ENCODE measurements around the gene ECEL1.

Gene ECEL1

DNA sequence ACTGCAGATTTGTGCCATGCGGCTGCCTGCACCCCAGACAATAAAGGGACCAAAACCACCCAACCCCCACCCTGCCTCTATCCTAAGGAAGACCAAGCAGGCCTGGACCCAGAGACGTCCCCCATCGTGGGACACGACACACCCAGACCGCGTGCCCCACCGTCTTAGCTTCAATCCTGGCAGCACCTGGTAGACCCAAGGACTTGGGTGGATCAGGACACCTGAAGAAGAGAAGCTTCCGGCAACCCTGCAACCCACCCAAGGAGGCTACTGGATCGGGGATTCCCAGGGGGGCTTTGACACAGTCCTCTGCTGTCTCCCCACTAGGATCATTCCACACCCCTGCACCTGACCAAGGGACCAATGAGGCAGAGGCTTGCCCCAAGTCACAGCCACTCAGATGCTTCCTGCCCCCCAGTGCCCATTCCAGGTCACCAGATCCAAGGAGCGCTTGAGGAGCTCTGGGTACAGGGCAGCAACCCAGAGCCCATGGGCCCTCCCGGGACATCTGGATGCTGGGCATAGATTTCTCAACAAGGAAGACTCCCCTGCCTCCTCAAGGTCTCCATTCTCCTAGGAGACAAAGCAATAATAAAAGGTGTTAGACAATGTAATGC, 28.1 kb downstream of the ECEL1 start:
- no peaks in the 10 kb centered on the region for H3K9me3 ChIP-seq (ENCODE audit: control insufficient read depth, insufficient read depth, low read depth, low read length)
- ChIA-PET CTCF (interaction anchor here (0.6 to 0.7 kb wide), 2 partner anchors 15 to 63 kb away, joined by 3 read pairs; no protein-coding TSS in a partner anchor), POLR2A (no interaction called here)
- no peak overlapping the region for H3K27ac ChIP-seq (ENCODE audit: extremely low read depth, low read depth, low read length)
- no peak for TF ChIP-seq ZNF174 (tag by site-specific recombination; IDR thresholded peaks at IDR 0.05)
- TF ChIP-seq EGR2 (tag by site-specific recombination; IDR thresholded peaks at IDR 0.05; ENCODE audit: low read depth): no peak
- no peak for TF ChIP-seq ZNF785 (tag by site-specific recombination; IDR thresholded peaks at IDR 0.05)
- TF ChIP-seq ZNF341 (tag by site-specific recombination; IDR thresholded peaks at IDR 0.05; ENCODE audit: low read depth): no peak
- TF ChIP-seq ZNF223 (tag by site-specific recombination; IDR thresholded peaks at IDR 0.05): no peak
- TF ChIP-seq, protein P1, sequence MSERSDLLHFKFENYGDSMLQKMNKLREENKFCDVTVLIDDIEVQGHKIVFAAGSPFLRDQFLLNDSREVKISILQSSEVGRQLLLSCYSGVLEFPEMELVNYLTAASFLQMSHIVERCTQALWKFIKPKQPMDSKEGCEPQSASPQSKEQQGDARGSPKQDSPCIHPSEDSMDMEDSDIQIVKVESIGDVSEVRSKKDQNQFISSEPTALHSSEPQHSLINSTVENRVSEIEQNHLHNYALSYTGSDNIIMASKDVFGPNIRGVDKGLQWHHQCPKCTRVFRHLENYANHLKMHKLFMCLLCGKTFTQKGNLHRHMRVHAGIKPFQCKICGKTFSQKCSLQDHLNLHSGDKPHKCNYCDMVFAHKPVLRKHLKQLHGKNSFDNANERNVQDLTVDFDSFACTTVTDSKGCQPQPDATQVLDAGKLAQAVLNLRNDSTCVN (tag by site-specific recombination; optimal IDR thresholded peaks at IDR 0.05): no peak
- no peak for TF ChIP-seq ZIC2 (tag by site-specific recombination; IDR thresholded peaks at IDR 0.05)
- TF ChIP-seq, protein P2, sequence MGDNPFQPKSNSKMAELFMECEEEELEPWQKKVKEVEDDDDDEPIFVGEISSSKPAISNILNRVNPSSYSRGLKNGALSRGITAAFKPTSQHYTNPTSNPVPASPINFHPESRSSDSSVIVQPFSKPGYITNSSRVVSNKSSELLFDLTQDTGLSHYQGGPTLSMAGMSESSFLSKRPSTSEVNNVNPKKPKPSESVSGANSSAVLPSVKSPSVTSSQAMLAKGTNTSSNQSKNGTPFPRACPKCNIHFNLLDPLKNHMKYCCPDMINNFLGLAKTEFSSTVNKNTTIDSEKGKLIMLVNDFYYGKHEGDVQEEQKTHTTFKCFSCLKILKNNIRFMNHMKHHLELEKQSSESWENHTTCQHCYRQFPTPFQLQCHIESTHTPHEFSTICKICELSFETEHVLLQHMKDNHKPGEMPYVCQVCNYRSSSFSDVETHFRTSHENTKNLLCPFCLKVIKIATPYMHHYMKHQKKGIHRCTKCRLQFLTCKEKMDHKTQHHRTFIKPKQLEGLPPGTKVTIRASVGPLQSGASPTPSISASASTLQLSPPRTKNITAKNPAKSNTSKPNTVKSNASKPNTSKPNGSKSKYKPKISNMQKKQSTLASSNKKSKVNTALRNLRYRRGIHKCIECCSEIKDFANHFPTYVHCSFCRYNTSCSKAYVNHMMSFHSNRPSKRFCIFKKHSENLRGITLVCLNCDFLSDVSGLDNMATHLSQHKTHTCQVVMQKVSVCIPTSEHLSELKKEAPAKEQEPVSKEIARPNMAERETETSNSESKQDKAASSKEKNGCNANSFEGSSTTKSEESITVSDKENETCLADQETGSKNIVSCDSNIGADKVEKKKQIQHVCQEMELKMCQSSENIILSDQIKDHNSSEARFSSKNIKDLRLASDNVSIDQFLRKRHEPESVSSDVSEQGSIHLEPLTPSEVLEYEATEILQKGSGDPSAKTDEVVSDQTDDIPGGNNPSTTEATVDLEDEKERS (tag by site-specific recombination; IDR thresholded peaks at IDR 0.05): no peak
- no peak for TF ChIP-seq ZNF610 (tag by site-specific recombination; IDR thresholded peaks at IDR 0.05; ENCODE audit: borderline replicate concordance)
- no peak for TF ChIP-seq ZFP37 (tag by site-specific recombination; IDR thresholded peaks at IDR 0.05)
- TF ChIP-seq, protein P3, sequence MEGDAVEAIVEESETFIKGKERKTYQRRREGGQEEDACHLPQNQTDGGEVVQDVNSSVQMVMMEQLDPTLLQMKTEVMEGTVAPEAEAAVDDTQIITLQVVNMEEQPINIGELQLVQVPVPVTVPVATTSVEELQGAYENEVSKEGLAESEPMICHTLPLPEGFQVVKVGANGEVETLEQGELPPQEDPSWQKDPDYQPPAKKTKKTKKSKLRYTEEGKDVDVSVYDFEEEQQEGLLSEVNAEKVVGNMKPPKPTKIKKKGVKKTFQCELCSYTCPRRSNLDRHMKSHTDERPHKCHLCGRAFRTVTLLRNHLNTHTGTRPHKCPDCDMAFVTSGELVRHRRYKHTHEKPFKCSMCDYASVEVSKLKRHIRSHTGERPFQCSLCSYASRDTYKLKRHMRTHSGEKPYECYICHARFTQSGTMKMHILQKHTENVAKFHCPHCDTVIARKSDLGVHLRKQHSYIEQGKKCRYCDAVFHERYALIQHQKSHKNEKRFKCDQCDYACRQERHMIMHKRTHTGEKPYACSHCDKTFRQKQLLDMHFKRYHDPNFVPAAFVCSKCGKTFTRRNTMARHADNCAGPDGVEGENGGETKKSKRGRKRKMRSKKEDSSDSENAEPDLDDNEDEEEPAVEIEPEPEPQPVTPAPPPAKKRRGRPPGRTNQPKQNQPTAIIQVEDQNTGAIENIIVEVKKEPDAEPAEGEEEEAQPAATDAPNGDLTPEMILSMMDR (tag by site-specific recombination; IDR thresholded peaks at IDR 0.05): no peak
- TF ChIP-seq ZNF391 (tag by site-specific recombination; IDR thresholded peaks at IDR 0.05; ENCODE audit: borderline replicate concordance, low read depth): no peak
- TF ChIP-seq ZFHX2 (tag by site-specific recombination; conservative IDR thresholded peaks at IDR 0.05): no peak
- no peak for TF ChIP-seq SETDB1 (IDR thresholded peaks at IDR 0.05; ENCODE audit: insufficient read length, low read length)
- TF ChIP-seq ZNF311 (tag by site-specific recombination; IDR thresholded peaks at IDR 0.05; ENCODE audit: borderline replicate concordance): no peak
- no peak for TF ChIP-seq ZNF768 (tag by site-specific recombination; IDR thresholded peaks at IDR 0.05)
- no peak for TF ChIP-seq ZNF501 (tag by site-specific recombination; IDR thresholded peaks at IDR 0.05)
- no peaks in the 10 kb centered on the region for H3K36me3 ChIP-seq (ENCODE audit: control insufficient read depth in 2 of 2, insufficient read depth in 1 of 2, low read length in 2 of 2)
- no peak overlapping the region for H3K4me3 ChIP-seq (ENCODE audit: low read depth, low read length)
- no peaks in the 10 kb centered on the region for H3K4me1 ChIP-seq (ENCODE audit: control insufficient read depth, insufficient read depth, low read length)

DNA sequence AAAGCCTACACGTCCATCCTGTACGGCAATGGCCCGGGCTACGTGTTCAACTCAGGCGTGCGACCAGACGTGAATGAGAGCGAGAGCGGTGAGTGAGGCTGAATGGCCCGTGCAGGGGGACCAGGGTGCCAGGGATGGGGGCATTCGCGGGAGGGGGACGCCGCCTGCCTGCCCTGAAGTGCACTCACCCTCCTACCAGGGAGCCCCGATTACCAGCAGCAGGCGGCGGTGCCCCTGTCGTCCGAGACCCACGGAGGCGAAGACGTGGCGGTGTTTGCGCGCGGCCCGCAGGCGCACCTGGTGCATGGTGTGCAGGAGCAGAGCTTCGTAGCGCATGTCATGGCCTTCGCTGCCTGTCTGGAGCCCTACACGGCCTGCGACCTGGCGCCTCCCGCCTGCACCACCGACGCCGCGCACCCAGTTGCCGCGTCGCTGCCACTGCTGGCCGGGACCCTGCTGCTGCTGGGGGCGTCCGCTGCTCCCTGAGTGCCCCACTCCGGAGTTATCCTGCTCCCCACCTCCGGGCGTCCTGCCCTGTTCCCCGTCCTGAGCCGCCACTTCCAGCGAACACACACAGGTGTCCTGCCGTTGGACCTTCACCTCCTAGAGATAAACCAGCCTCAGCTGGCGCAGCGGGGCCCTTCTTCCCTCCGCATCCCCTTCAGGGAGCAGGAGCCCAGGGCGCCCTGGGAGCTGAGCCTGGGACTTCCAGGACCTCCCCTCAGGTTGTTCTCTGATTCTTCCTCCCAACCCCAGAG, 28.8 kb downstream of the ECEL1 start:
- Histone ChIP-seq H3K27ac (ENCODE audit: extremely low read depth, low read depth, low read length) (no peak overlapping the region), H3K9me3 (ENCODE audit: control insufficient read depth, insufficient read depth, low read depth, low read length) (no peaks in the 10 kb centered on the region), H3K4me3 (ENCODE audit: low read depth, low read length) (no peak overlapping the region), H3K36me3 (ENCODE audit: control insufficient read depth in 2 of 2, insufficient read depth in 1 of 2, low read length in 2 of 2) (no peaks in the 10 kb centered on the region), H3K4me1 (ENCODE audit: control insufficient read depth, insufficient read depth, low read length) (no peaks in the 10 kb centered on the region)
- TF ChIP-seq ZNF394 (tag by site-specific recombination; IDR thresholded peaks at IDR 0.05; ENCODE audit: borderline replicate concordance): no peak
- TF ChIP-seq KLF1 (tag by site-specific recombination; IDR thresholded peaks at IDR 0.05): no peak
- no peak for TF ChIP-seq ZNF529 (tag by site-specific recombination; IDR thresholded peaks at IDR 0.05; ENCODE audit: insufficient replicate concordance)
- POLR2A ChIA-PET: no interaction called here
- CTCF ChIA-PET: interaction anchor here (0.7 to 1.1 kb wide), 3 partner anchors 15 to 65 kb away, joined by 3 read pairs; no protein-coding TSS in a partner anchor

All from HEK293 (cell line).